GM12878 (cell line): ENCODE data around the gene DCT. TPM values are rescaled to one million over a fixed set of nuclear protein-coding genes. Genes with fewer than 3 reads are reported as not detected.

Experiments used
- ATAC-seq: fragments of 200-7000 bp; cut with Tn5 transposase; 3 replicates; pipeline ENCODE4 v1.9.1; 2020; ENCODE audit warnings: mild to moderate bottlenecking, moderate library complexity
- BruUV-seq: library from RNA; stranded (reverse); fragments of 400-500 nt; replicated peaks from 2 replicates; lab custom pipeline; 2021; lab: Mats Ljungman, UMichigan
- CTCF ChIA-PET: fragments of 300-600 bp; sonication (Branson Sonifier 250); formaldehyde crosslinking; extraction: SDS; loops from one replicate; lab custom pipeline; 2021; ENCODE audit warnings: inconsistent platforms; lab: Yijun Ruan, JAX
- POLR2A ChIA-PET: fragments of 350-600 bp; formaldehyde crosslinking; extraction: SDS; loops from one replicate; lab custom pipeline; 2021; ENCODE audit warnings: inconsistent platforms; lab: Charles Lee
- RAD21 ChIA-PET: fragments of 300-600 bp; sonication (Branson Sonifier 250); formaldehyde crosslinking; loops from one replicate; lab custom pipeline; 2023; ENCODE audit warnings: antibody characterized with exemption; ENCODE audit not compliant: unreplicated experiment; lab: Charles Lee
- SMC1A ChIA-PET: fragments of 300-600 bp; sonication (Branson Sonifier 250); formaldehyde crosslinking; loops from one replicate; lab custom pipeline; 2023; ENCODE audit not compliant: unreplicated experiment, uncharacterized antibody; lab: Charles Lee
- DNase-seq: peaks from one replicate; pipeline ENCODE4 v3.0.0-alpha.2; 2011; ENCODE audit warnings: low read depth, low spot score
- FAIRE-seq: peaks from 3 replicates; lab custom pipeline; 2011; peaks lifted over from hg19 to GRCh38; lab: Jason Lieb, UNC
- H2AFZ ChIP-seq: 2 replicates; pipeline ENCODE4 v1.6.0; 2011; ENCODE audit warnings: low read depth, low read length, control low read depth; ENCODE audit not compliant: control insufficient read depth
- H3K27ac ChIP-seq: 2 replicates; pipeline ENCODE4 v1.5.1; 2011; ENCODE audit warnings: control low read depth; ENCODE audit not compliant: control insufficient read depth, insufficient read depth
- H3K27me3 ChIP-seq, 2 experiments: replicated peaks in 1 of 2; 2 replicates each; pipeline versions ENCODE4 v1.6.0 to v1.6.1; 2011; ENCODE audit warnings: low read length in 1 of 2; ENCODE audit not compliant: control insufficient read depth in 2 of 2, insufficient read depth in 2 of 2
- H3K36me3 ChIP-seq, 2 experiments: 2 replicates each; pipeline ENCODE4 v1.5.1; 2011; ENCODE audit warnings: low read length in 1 of 2; ENCODE audit not compliant: control insufficient read depth in 2 of 2, insufficient read depth in 2 of 2
- H3K4me1 ChIP-seq: 2 replicates; pipeline ENCODE4 v1.6.1; 2011; ENCODE audit warnings: mild to moderate bottlenecking, low read length, moderate library complexity, mixed read lengths; ENCODE audit not compliant: control insufficient read depth, insufficient read depth
- H3K4me2 ChIP-seq: 2 replicates; pipeline ENCODE4 v1.6.0; 2011; ENCODE audit warnings: control low read depth; ENCODE audit not compliant: control insufficient read depth, insufficient read depth
- H3K4me3 ChIP-seq: fragments of 200-600 bp; sonication (generic); 2 replicates; pipeline ENCODE4 v1.5.1; 2016
- H3K79me2 ChIP-seq: 2 replicates; pipeline ENCODE4 v1.6.0; 2011; ENCODE audit warnings: low read length; ENCODE audit not compliant: control insufficient read depth, insufficient read depth
- H3K9ac ChIP-seq: 2 replicates; pipeline ENCODE4 v1.8.0; 2011; ENCODE audit warnings: low read length, control low read depth, mixed read lengths; ENCODE audit not compliant: control insufficient read depth, insufficient read depth
- H3K9me3 ChIP-seq: replicated peaks from 3 replicates; pipeline ENCODE4 v1.5.1; 2011; ENCODE audit warnings: mild to moderate bottlenecking, low read length; ENCODE audit not compliant: control insufficient read depth, insufficient read depth
- H4K20me1 ChIP-seq: 2 replicates; pipeline ENCODE4 v1.6.0; 2011; ENCODE audit not compliant: control insufficient read depth, insufficient read depth
- KDM1A ChIP-seq: fragments of 200-600 bp; sonication (generic); IDR thresholded peaks from 2 replicates; pipeline ENCODE4 v1.6.1; 2016; ENCODE audit warnings: borderline replicate concordance
- STAT1 ChIP-seq: fragments of 450-650 bp; conservative IDR thresholded peaks from 2 replicates; pipeline ENCODE4 v1.6.1; 2014; ENCODE audit warnings: antibody characterized with exemption, mild to moderate bottlenecking
- ZBED1 ChIP-seq: IDR thresholded peaks from 2 replicates; pipeline ENCODE4 v1.6.1; 2016; ENCODE audit warnings: borderline replicate concordance
- ZNF384 ChIP-seq: IDR thresholded peaks from 2 replicates; pipeline ENCODE4 v1.6.1; 2012; ENCODE audit warnings: low read depth, mild to moderate bottlenecking, low read length, improper control_type of control experiment, borderline replicate concordance
- WGBS: methylation state at CpG from one replicate; pipeline ENCODE4 v1.1.6; 2016; ENCODE audit warnings: low lambda C conversion rate; ENCODE audit not compliant: insufficient replicate concordance, insufficient coverage; ENCODE audit errors: missing lambda C conversion rate; 5-methylcytosine and 5-hydroxymethylcytosine counted together
- in situ Hi-C: fragments of 300-500 bp; cut with MboI; formaldehyde crosslinking; loops from 9 replicates; pipeline ENCODE4 v1.14.3; 2018; ENCODE audit warnings: mixed read lengths
- intact Hi-C: fragments of 100-400 bp; cut with micrococcal nuclease; formaldehyde crosslinking; loops from one replicate; pipeline ENCODE4 v1.14.2; 2022; ENCODE audit not compliant: unreplicated experiment
- polyA plus RNA-seq, 11 experiments: library from polyadenylated mRNA; depleted of rRNA in 4 of 11; unstranded in 6 of 11; stranded (reverse) in 5 of 11; fragments of >200 nt; fragmentation: Nextera tagmentation in 4 of 11; fragmentation: Illumina TruSeq in 1 of 11; extraction: Ambion mirVana in 4 of 11; extraction: Trizol in 1 of 11; gene quantifications; 1 replicate in 1 of 11; 2 replicates in 10 of 11; pipeline versions ENCODE4 v1.2.1 to v1.2.3, GENCODE V29; 2011 to 2016; ENCODE audit warnings: inconsistent platforms in 2 of 11, missing spikeins in 2 of 11, low read depth in 1 of 11
- total RNA-seq, 4 experiments: library from RNA; depleted of rRNA in 3 of 4; stranded (reverse); fragments of >200 nt in 3 of 4; fragmentation: Illumina TruSeq in 1 of 4; extraction: Trizol in 1 of 4; gene quantifications; 2 replicates each; pipeline versions ENCODE4 v1.2.1 to v1.2.3, GENCODE V29; 2013 to 2021
- TF ChIP-seq, protein P1 (sequence below): fragments of 450-650 bp; IDR thresholded peaks from 2 replicates; pipeline ENCODE4 v1.6.1; 2017; ENCODE audit warnings: mild to moderate bottlenecking, moderate library complexity

Gene DCT
- total and polyA plus RNA-seq, 10 of the 15 experiments (the other 5 are each of a cell fraction or from before 2014, with no cell fraction given), result 0.04 to 0.29 TPM; not detected in 8

- TF ChIP-seq STAT1, result no peak
- TF ChIP-seq KDM1A, result no peak
- TF ChIP-seq, protein P1, sequence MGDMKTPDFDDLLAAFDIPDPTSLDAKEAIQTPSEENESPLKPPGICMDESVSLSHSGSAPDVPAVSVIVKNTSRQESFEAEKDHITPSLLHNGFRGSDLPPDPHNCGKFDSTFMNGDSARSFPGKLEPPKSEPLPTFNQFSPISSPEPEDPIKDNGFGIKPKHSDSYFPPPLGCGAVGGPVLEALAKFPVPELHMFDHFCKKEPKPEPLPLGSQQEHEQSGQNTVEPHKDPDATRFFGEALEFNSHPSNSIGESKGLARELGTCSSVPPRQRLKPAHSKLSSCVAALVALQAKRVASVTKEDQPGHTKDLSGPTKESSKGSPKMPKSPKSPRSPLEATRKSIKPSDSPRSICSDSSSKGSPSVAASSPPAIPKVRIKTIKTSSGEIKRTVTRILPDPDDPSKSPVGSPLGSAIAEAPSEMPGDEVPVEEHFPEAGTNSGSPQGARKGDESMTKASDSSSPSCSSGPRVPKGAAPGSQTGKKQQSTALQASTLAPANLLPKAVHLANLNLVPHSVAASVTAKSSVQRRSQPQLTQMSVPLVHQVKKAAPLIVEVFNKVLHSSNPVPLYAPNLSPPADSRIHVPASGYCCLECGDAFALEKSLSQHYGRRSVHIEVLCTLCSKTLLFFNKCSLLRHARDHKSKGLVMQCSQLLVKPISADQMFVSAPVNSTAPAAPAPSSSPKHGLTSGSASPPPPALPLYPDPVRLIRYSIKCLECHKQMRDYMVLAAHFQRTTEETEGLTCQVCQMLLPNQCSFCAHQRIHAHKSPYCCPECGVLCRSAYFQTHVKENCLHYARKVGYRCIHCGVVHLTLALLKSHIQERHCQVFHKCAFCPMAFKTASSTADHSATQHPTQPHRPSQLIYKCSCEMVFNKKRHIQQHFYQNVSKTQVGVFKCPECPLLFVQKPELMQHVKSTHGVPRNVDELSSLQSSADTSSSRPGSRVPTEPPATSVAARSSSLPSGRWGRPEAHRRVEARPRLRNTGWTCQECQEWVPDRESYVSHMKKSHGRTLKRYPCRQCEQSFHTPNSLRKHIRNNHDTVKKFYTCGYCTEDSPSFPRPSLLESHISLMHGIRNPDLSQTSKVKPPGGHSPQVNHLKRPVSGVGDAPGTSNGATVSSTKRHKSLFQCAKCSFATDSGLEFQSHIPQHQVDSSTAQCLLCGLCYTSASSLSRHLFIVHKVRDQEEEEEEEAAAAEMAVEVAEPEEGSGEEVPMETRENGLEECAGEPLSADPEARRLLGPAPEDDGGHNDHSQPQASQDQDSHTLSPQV, result no peak
Observed at GRCh38 chr13:94394723-94395122, 84.8 kb downstream of the DCT start (continued).

DNA sequence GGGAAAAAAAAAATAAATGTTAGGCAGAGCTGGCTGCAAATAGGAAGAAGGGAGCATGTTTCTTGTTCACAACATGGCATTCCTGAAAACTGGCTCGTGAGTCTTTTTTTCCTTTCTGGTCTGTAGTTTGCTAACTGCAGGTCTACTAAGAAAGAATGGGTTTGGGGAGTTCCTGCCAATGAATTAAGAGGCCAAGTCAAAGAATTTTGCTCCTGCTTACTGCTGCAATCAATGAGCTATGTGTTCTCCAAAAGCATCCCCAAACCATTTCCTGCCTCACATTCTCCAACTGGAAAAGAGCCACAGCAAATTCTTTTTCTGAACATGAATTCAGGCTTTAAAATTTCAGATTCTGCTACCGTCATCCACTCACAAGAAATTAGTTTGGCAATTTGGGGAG, 88.6 kb downstream of the DCT start:
- CTCF ChIA-PET, result no interaction called here
- TF ChIP-seq ZBED1 (no peak), ZNF384 (no peak)
- TF ChIP-seq, all 136 proteins: peak for 0
- in situ Hi-C loops, result no loop called here
- no peak overlapping the region for H3K4me2 ChIP-seq
- intact Hi-C loops, result no loop called here
- H3K4me1 ChIP-seq, result no peaks in the 10 kb centered on the region
- ChIA-PET RAD21 (no interaction called here), SMC1A (no interaction called here), POLR2A (no interaction called here)
- H3K36me3 ChIP-seq, result no peaks in the 10 kb centered on the region
- no peaks in the 10 kb centered on the region for H4K20me1 ChIP-seq
- H3K4me3 ChIP-seq, result no peak overlapping the region
- ATAC-seq (no peak), FAIRE-seq (no peak), DNase-seq (no peak)
- WGBS, result 32% methylated on average over 2 of the region's 2 CpGs
- H3K9me3 ChIP-seq, result no peaks in the 10 kb centered on the region
- H2AFZ ChIP-seq, result no peak overlapping the region
- H3K27me3 ChIP-seq, result no peaks in the 10 kb centered on the region
- no peaks in the 10 kb centered on the region for H3K79me2 ChIP-seq
- H3K27ac ChIP-seq, result no peak overlapping the region
- no peak overlapping the region for H3K9ac ChIP-seq
- BruUV-seq, result no TSS peak
